ENCODE data around the gene KAT2B. TPM values are rescaled to one million over a fixed set of nuclear protein-coding genes. Genes with fewer than 3 reads are reported as not detected.

The KAT2B gene
- polyA plus RNA-seq, 1 experiment = 4.5 TPM

DNA sequence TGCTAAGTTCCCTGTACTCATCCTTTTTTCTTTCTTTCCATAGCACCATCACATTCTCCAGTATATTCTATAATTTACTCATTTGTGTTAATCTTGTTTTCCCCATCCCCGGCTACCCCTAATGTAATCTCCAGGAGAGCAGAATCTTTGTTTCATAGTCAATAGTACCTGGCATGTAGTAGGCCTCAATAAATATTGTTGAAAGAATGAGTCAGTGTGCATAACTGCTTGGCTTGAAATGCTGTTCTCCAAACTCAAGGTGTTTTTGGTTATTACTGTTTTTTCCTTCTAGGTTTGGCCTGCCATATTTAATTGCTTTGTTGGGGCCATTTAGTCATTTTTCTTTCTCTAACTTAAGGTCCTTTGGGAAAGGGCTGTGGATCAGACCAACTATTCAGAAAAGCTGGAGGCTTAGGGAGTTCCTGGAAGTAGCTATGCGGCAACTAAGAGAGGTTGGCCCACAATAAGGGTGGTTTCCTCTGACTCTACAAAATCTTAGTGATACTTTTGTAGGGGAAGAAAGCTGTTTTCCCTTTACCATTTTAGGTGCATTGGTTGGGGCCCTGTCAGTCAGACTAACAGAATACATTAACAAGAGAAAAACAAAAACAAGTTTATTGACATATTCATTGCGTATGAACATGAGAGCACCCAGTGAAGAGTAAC lies 28.4 kb downstream of the KAT2B start:
- no peaks in the 10 kb centered on the region for H3K27me3 ChIP-seq (ENCODE audit: control insufficient read depth, insufficient read depth, low read length)
- H3K36me3 ChIP-seq (ENCODE audit: control insufficient read depth, insufficient read depth, low read length) = no peaks in the 10 kb centered on the region
- ChIA-PET CTCF (no interaction called here), POLR2A (no interaction called here)
- no peak overlapping the region for H3K4me3 ChIP-seq (ENCODE audit: low read depth, low read length)
- DNase-seq (ENCODE audit: low read depth) = no peak
- no peak for TF ChIP-seq CTCF (IDR thresholded peaks at IDR 0.05; ENCODE audit: insufficient read depth, low read depth, low read length)

DNA sequence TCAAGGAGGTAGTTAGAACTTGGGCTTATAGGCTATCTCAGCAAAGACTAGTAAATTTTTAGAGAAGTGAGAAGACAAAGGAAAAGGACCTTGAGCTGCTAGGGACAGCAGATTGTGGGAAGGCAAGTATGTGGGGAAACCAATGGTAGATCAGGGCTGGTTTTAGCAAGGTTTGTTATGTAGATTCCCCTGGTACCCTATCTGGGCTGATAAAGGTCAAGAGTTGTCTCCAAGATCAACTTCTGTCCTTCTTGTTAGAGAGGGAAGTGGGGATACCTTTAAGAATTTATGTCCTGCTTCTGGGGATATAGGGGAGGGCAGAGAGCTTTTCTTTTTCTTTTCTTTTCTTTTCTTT lies 28.9 kb downstream of the KAT2B start:
- POLR2A ChIA-PET = no interaction called here
- DNase-seq (ENCODE audit: low read depth) = no peak
- H3K27me3 ChIP-seq (ENCODE audit: control insufficient read depth, insufficient read depth, low read length) = no peaks in the 10 kb centered on the region
- H3K36me3 ChIP-seq (ENCODE audit: control insufficient read depth, insufficient read depth, low read length) = no peaks in the 10 kb centered on the region
- no peak for TF ChIP-seq CTCF (IDR thresholded peaks at IDR 0.05; ENCODE audit: insufficient read depth, low read depth, low read length)
- no peak overlapping the region for H3K4me3 ChIP-seq (ENCODE audit: low read depth, low read length)
- CTCF ChIA-PET = no interaction called here

- no peaks in the 10 kb centered on the region for H3K36me3 ChIP-seq (ENCODE audit: control insufficient read depth, insufficient read depth, low read length)
- ChIA-PET CTCF (no interaction called here), POLR2A (no interaction called here)
- no peak for DNase-seq (ENCODE audit: low read depth)
- H3K27me3 ChIP-seq (ENCODE audit: control insufficient read depth, insufficient read depth, low read length) = no peaks in the 10 kb centered on the region
- TF ChIP-seq CTCF (IDR thresholded peaks at IDR 0.05; ENCODE audit: insufficient read depth, low read depth, low read length) = no peak
- no peak overlapping the region for H3K4me3 ChIP-seq (ENCODE audit: low read depth, low read length)
Observed at GRCh38 chr3:20071175-20071574, 30.9 kb downstream of the KAT2B start.

DNA sequence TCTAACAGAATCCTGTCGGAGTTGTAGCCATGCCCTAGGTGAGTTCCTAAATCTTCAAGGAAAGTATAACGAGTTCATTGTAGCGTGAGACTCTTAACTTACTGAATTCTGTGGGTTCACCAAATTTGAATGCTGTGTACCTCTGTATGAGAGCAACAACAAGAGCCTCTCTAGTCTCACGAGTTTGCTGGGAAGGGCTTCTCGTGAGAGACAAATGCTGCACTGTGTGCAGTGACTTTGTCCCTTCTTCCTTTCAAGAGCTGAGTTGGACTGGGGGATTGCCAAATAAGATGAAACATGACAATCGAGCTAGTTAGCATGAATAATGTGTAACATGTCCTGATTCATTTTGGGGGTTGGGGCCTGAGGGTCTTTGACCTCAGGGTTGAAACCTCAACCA lies 32.2 kb downstream of the KAT2B start:
- Histone ChIP-seq H3K4me3 (ENCODE audit: low read depth, low read length) (no peak overlapping the region), H3K27me3 (ENCODE audit: control insufficient read depth, insufficient read depth, low read length) (no peaks in the 10 kb centered on the region), H3K36me3 (ENCODE audit: control insufficient read depth, insufficient read depth, low read length) (no peaks in the 10 kb centered on the region)
- DNase-seq (ENCODE audit: low read depth) = no peak
- POLR2A ChIA-PET = no interaction called here
- CTCF ChIA-PET = no interaction called here
- no peak for TF ChIP-seq CTCF (IDR thresholded peaks at IDR 0.05; ENCODE audit: insufficient read depth, low read depth, low read length)

- Histone ChIP-seq H3K27me3 (ENCODE audit: control insufficient read depth, insufficient read depth, low read length) (no peaks in the 10 kb centered on the region), H3K4me3 (ENCODE audit: low read depth, low read length) (no peak overlapping the region), H3K36me3 (ENCODE audit: control insufficient read depth, insufficient read depth, low read length) (no peaks in the 10 kb centered on the region)
- CTCF ChIA-PET = interaction anchor here (1.5 kb wide), 1 partner anchor 26 kb away, joined by 3 read pairs; no protein-coding TSS in a partner anchor
- POLR2A ChIA-PET = no interaction called here
- no peak for DNase-seq (ENCODE audit: low read depth)
- no peak for TF ChIP-seq CTCF (IDR thresholded peaks at IDR 0.05; ENCODE audit: insufficient read depth, low read depth, low read length)
Observed at GRCh38 chr3:20073068-20073467, 32.8 kb downstream of the KAT2B start.

All from BJ (cell line).